Measurements from ENCODE around the gene DAB2IP.
A peak's percentile ranks its signal among the peaks of the same experiment; 100 is the strongest.

DAB2IP gene

GRCh38 chr9:121744687-121745395 is 93.4 kb downstream of the DAB2IP start:
- TF ChIP-seq Cebpa-rat (IDR thresholded peaks at IDR 0.05) = no peak
- peaks cover 3% of the 10 kb centered on the region; the same call in 1 of the 2 replicates for H3K36me3 ChIP-seq
- H3K9ac ChIP-seq = peak overlapping the region; percentile 13; the same call in 1 of the 2 replicates
- H3K4me1 ChIP-seq = peaks cover 88% of the 10 kb centered on the region
- no peak overlapping the region for H3K4me3 ChIP-seq
- H4K20me1 ChIP-seq = peaks cover 71% of the 10 kb centered on the region
- no peaks in the 10 kb centered on the region for H3K27me3 ChIP-seq
- no peaks in the 10 kb centered on the region for H3K9me3 ChIP-seq
- peak overlapping the region; percentile 66 for H3K4me2 ChIP-seq
- H3K27ac ChIP-seq = peak overlapping the region; percentile 59

DNA sequence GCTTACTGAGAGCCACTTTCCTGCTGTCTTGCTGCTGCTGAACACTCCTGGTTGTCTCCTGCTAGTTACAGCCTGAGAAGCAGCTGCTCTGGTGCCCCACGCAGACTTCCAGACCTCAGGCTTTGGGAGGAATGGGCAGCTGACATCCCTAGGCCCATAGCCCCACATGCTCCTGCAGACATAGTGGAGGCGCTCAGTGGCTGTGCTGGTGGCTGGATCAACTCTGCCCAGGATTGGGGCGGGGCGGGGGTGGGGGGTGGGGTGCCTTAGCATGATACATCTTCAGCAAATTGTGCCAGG is 93.9 kb downstream of the DAB2IP start:
- no peaks in the 10 kb centered on the region for H3K9me3 ChIP-seq
- H3K36me3 ChIP-seq = peaks cover 5% of the 10 kb centered on the region; the same call in 1 of the 2 replicates
- H4K20me1 ChIP-seq = peaks cover 71% of the 10 kb centered on the region
- peak overlapping the region; percentile 66 for H3K4me2 ChIP-seq
- TF ChIP-seq Cebpa-rat (IDR thresholded peaks at IDR 0.05) = no peak
- H3K27me3 ChIP-seq = no peaks in the 10 kb centered on the region
- peak overlapping the region; percentile 13; the same call in 1 of the 2 replicates for H3K9ac ChIP-seq
- no peak overlapping the region for H3K4me3 ChIP-seq
- peaks cover 92% of the 10 kb centered on the region for H3K4me1 ChIP-seq
- peak overlapping the region; percentile 59 for H3K27ac ChIP-seq

DNA sequence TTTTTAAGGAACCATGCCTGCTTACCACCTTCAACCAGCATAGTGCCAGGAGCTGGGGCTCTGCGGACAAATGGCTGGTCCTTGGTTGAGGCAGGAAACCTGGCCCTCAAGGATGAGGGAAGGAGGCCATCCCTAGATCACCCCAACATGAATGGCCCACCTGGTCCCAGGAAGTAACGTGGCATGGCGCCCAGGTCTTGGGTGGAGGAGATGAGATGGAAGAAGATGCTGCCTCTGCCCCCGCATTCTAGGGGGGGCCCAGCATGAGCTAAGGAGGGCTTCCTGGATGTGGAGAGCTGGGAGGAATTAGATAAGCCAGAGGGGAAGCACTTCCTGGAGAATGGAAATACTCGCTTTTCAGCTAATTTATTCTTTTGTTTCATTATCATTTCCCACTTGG is 95.0 kb downstream of the DAB2IP start:
- Histone ChIP-seq H3K9ac (peak overlapping the region; percentile 52; the same call in 1 of the 2 replicates), H3K4me3 (0 out of 2 replicates have a peak overlapping the region, but pooled peaks have one; percentile 8), H3K27ac (peak overlapping the region; percentile 67), H4K20me1 (peaks cover 71% of the 10 kb centered on the region), H3K36me3 (peaks cover 5% of the 10 kb centered on the region; the same call in 1 of the 2 replicates), H3K27me3 (no peaks in the 10 kb centered on the region), H3K4me1 (peaks cover 81% of the 10 kb centered on the region), H3K4me2 (peak overlapping the region; percentile 66), H3K9me3 (no peaks in the 10 kb centered on the region)
- no peak for TF ChIP-seq Cebpa-rat (IDR thresholded peaks at IDR 0.05)

GRCh38 chr9:121746866-121747265 is 95.4 kb downstream of the DAB2IP start:
- H3K36me3 ChIP-seq = peaks cover 5% of the 10 kb centered on the region; the same call in 1 of the 2 replicates
- H3K27ac ChIP-seq = peak overlapping the region; percentile 67
- H3K27me3 ChIP-seq = no peaks in the 10 kb centered on the region
- 0 out of 2 replicates have a peak overlapping the region, but pooled peaks have one; percentile 8 for H3K4me3 ChIP-seq
- peak overlapping the region; percentile 52; the same call in 1 of the 2 replicates for H3K9ac ChIP-seq
- no peaks in the 10 kb centered on the region for H3K9me3 ChIP-seq
- H3K4me1 ChIP-seq = peaks cover 78% of the 10 kb centered on the region
- H3K4me2 ChIP-seq = peak overlapping the region; percentile 66
- TF ChIP-seq Cebpa-rat (IDR thresholded peaks at IDR 0.05) = no peak
- H4K20me1 ChIP-seq = peaks cover 71% of the 10 kb centered on the region

- H3K27ac ChIP-seq = peak overlapping the region; percentile 54
- no peaks in the 10 kb centered on the region for H3K9me3 ChIP-seq
- H3K4me1 ChIP-seq = peaks cover 72% of the 10 kb centered on the region
- H3K36me3 ChIP-seq = peaks cover 5% of the 10 kb centered on the region; the same call in 1 of the 2 replicates
- no peak for TF ChIP-seq Cebpa-rat (IDR thresholded peaks at IDR 0.05)
- H3K4me2 ChIP-seq = peak overlapping the region; percentile 66
- no peaks in the 10 kb centered on the region for H3K27me3 ChIP-seq
- H3K9ac ChIP-seq = peak overlapping the region; percentile 25; the same call in 1 of the 2 replicates
- H3K4me3 ChIP-seq = no peak overlapping the region
- peaks cover 72% of the 10 kb centered on the region for H4K20me1 ChIP-seq
Measured at GRCh38 chr9:121748074-121748473, 96.6 kb downstream of the DAB2IP start.

DNA sequence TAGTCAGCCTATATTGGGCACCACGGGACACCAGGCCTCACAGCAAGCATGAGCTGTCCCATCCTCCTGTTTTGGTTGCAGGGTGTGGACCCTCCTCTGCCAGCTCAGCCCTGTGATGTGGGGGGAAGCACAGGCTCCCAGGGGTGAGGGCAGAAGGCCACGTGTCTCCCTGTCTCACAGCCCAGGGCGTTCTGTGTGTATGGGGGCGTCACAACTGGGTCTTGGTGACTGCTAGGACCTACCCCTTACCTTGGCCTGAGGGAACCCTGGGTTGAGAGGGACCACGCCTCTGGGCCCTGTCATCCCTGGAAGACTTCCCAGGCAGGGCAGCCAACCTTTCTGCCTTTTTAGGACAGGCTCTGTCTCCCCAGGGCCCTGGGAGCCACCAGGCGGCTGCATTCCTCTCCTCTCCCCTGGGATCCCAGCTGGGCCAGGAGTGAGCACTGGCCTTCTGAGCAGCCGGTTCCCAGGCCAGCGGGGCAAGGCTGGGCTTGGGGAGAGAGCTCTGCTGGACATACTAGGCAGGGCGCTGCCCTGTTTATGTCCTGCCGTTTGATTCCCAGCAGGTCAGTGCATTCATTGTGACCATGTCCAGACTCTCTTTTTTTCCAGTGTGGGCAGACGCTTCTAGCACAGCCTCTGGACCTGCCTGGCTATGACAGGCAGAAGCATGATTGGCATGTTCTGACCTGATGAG is 97.4 kb downstream of the DAB2IP start:
- Histone ChIP-seq H3K4me2 (peak overlapping the region; percentile 66), H3K27me3 (no peaks in the 10 kb centered on the region), H3K9me3 (no peaks in the 10 kb centered on the region), H3K27ac (peak overlapping the region; percentile 54), H3K4me1 (peaks cover 71% of the 10 kb centered on the region), H3K36me3 (peaks cover 5% of the 10 kb centered on the region; the same call in 1 of the 2 replicates), H3K4me3 (0 out of 2 replicates have a peak overlapping the region, but pooled peaks have one; percentile 9), H3K9ac (peak overlapping the region; percentile 51), H4K20me1 (peaks cover 73% of the 10 kb centered on the region)
- no peak for TF ChIP-seq Cebpa-rat (IDR thresholded peaks at IDR 0.05)

- Histone ChIP-seq H3K9me3 (no peaks in the 10 kb centered on the region), H3K27me3 (no peaks in the 10 kb centered on the region), H3K36me3 (peaks cover 5% of the 10 kb centered on the region; the same call in 1 of the 2 replicates), H3K4me2 (peak overlapping the region; percentile 66; the same call in 1 of the 2 replicates), H3K4me1 (peaks cover 71% of the 10 kb centered on the region), H4K20me1 (peaks cover 73% of the 10 kb centered on the region), H3K27ac (peak overlapping the region; percentile 54; the same call in 1 of the 2 replicates), H3K9ac (peak overlapping the region; percentile 51; the same call in 1 of the 2 replicates), H3K4me3 (no peak overlapping the region)
- no peak for TF ChIP-seq Cebpa-rat (IDR thresholded peaks at IDR 0.05)
Measured at GRCh38 chr9:121749614-121750013, 98.2 kb downstream of the DAB2IP start.

DNA sequence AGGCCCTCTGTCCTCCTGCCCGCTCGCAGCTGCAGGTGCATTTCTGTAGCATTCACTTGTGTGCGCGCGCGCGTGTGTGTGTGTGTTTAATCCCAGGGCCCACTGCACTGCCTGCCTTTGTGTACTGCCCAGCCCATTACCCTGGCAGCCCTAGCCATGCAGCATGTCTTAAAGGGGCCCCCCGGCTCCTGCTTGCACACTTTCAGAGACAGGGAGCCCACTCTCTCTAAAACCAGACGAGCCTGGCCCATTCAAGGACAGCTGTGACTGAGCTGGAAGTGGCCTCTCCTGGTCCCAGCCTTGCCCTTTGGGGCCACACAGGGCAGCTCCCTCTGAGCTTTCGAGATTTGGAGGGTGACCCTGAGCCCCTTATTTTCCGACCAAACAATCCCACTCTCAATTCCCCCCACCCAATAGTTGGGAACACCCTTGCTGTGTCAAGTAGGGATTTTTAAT is 98.9 kb downstream of the DAB2IP start:
- H3K4me3 ChIP-seq = no peak overlapping the region
- H3K36me3 ChIP-seq = peaks cover 5% of the 10 kb centered on the region; the same call in 1 of the 2 replicates
- peaks cover 64% of the 10 kb centered on the region for H3K4me1 ChIP-seq
- no peak overlapping the region for H3K4me2 ChIP-seq
- H4K20me1 ChIP-seq = peaks cover 74% of the 10 kb centered on the region
- H3K9ac ChIP-seq = no peak overlapping the region
- no peaks in the 10 kb centered on the region for H3K9me3 ChIP-seq
- TF ChIP-seq Cebpa-rat (IDR thresholded peaks at IDR 0.05) = no peak
- no peaks in the 10 kb centered on the region for H3K27me3 ChIP-seq
- no peak overlapping the region for H3K27ac ChIP-seq

DNA sequence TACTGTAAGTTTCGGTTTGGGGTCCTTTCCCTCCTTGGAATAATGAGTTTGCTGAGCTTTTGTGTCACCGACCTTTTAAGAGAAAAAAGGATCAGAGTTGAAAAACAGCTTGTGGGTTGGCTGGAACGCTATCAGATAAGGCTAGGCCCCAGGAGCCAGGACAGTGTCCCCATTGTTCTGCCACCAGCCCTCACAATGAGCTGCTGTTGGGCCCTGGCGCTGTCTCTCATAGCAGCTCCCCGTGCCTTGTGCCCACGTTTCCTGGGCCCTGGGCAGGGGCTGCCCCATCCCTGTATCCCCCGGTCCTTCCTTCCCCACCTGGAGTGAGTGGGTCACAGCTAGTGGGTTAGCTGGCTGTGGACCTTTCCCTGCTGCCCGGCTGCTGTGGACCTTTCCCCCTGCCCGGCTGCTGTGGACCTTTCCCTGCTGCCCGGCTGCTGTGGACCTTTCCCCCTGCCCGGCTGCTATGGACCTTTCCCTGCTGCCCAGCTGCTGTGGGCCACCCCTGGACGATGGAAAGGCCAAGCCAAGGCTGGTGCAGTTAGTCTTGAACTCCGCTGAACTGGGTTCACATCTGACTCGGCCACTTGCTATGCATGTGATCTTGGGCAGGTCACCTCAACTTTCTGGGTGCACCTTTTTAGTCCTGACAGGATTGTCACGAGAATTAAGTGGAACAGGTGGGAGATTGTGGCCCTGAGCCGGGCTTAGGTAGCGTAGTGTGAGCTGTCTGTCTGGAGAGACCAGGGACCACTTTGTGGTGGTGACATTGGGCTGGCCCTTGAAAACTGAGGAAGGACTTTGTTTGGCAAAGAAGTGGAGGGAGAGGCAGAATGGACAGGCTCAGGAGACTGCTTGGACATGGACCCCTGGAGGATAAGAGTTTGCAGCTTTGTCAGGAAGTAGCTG is 99.5 kb downstream of the DAB2IP start:
- Histone ChIP-seq H3K27ac (no peak overlapping the region), H3K9ac (no peak overlapping the region), H3K27me3 (no peaks in the 10 kb centered on the region), H3K4me3 (no peak overlapping the region), H3K4me2 (no peak overlapping the region), H4K20me1 (peaks cover 81% of the 10 kb centered on the region), H3K4me1 (peaks cover 58% of the 10 kb centered on the region), H3K36me3 (peaks cover 5% of the 10 kb centered on the region; the same call in 1 of the 2 replicates), H3K9me3 (no peaks in the 10 kb centered on the region)
- TF ChIP-seq Cebpa-rat (IDR thresholded peaks at IDR 0.05) = no peak

All from BLaER1 (cell line).